B cell (primary cell): ENCODE results near the gene AQP12B. TPM values are rescaled to one million over a fixed set of nuclear protein-coding genes. Genes with fewer than 3 reads are reported as not detected.

ENCODE experiments used
- ATAC-seq: fragments of 200-7000 bp; cut with Tn5 transposase; one replicate; pipeline ENCODE4 v1.10.0; 2021; ENCODE audit warnings: low read depth, mild to moderate bottlenecking, moderate number of reproducible peaks, moderate library complexity
- CTCF ChIA-PET: fragments of 350-600 bp; sonication (Branson Sonifier 250); formaldehyde crosslinking; loops from one replicate; lab custom pipeline; 2021; ENCODE audit warnings: antibody characterized with exemption, inconsistent platforms; lab: Charles Lee
- POLR2A ChIA-PET: fragments of 350-600 bp; sonication (Branson Sonifier 250); formaldehyde crosslinking; loops from one replicate; lab custom pipeline; 2021; ENCODE audit warnings: antibody characterized with exemption; lab: Charles Lee
- DNase-seq: peaks from one replicate; pipeline ENCODE4 v3.0.0; 2013
- H2AFZ ChIP-seq: 2 replicates; pipeline ENCODE4 v1.6.1; 2012; ENCODE audit warnings: mild to moderate bottlenecking, low read depth, low read length; ENCODE audit not compliant: insufficient read depth, poor library complexity, severe bottlenecking
- H3K27ac ChIP-seq, 2 donors: 1 replicate in 1 of 2; 2 replicates in 1 of 2; pipeline ENCODE4 v1.5.1; 2012 to 2013; ENCODE audit warnings: low read length in 2 of 2, mild to moderate bottlenecking in 2 of 2, moderate library complexity in 1 of 2
- H3K27me3 ChIP-seq, 4 experiments: fragments of 200-600 bp in 1 of 4; sonication (generic) in 1 of 4; replicated peaks in 1 of 4; 1 replicate in 2 of 4; 2 replicates in 2 of 4; pipeline versions ENCODE4 v1.6.1 to v1.7.0; 2013 to 2016; ENCODE audit warnings: low read length in 3 of 4, mild to moderate bottlenecking in 2 of 4, mixed read lengths in 1 of 4, moderate library complexity in 1 of 4; ENCODE audit not compliant: insufficient read depth in 4 of 4, control insufficient read depth in 3 of 4; ENCODE audit errors: control extremely low read depth in 1 of 4
- H3K36me3 ChIP-seq, 2 experiments: replicated peaks in 1 of 2; 1 replicate in 1 of 2; 2 replicates in 1 of 2; pipeline versions ENCODE4 v1.6.1 to v1.7.1; 2013; ENCODE audit warnings: low read length in 1 of 2; ENCODE audit not compliant: insufficient read depth in 2 of 2, control insufficient read depth in 1 of 2; ENCODE audit errors: control extremely low read depth in 1 of 2, extremely low read depth in 1 of 2
- H3K4me1 ChIP-seq, 2 donors: fragments of 200-600 bp in 1 of 2; sonication (generic) in 1 of 2; 1 replicate in 1 of 2; 2 replicates in 1 of 2; pipeline versions ENCODE4 v1.5.1 to v1.6.1; 2013 to 2017; ENCODE audit warnings: low read length in 2 of 2; ENCODE audit not compliant: control insufficient read depth in 2 of 2, insufficient read depth in 2 of 2
- H3K4me2 ChIP-seq: replicated peaks from 2 replicates; pipeline ENCODE3; 2012; ENCODE audit warnings: mild to moderate bottlenecking, low read depth, low read length; ENCODE audit not compliant: poor library complexity, severe bottlenecking
- H3K4me3 ChIP-seq, 5 experiments: fragments of 200-600 bp in 1 of 5; sonication (generic) in 1 of 5; 1 replicate in 3 of 5; 2 replicates in 2 of 5; pipeline versions ENCODE4 v1.5.1 to v1.7.0; 2011 to 2016; ENCODE audit warnings: low read length in 4 of 5, mild to moderate bottlenecking in 4 of 5, low read depth in 2 of 5, control low read depth in 1 of 5, moderate library complexity in 1 of 5; ENCODE audit not compliant: insufficient read depth in 1 of 5; ENCODE audit errors: control extremely low read depth in 1 of 5, extremely low read depth in 1 of 5
- H3K79me2 ChIP-seq: fragments of 200-600 bp; sonication (generic); one replicate; pipeline ENCODE4 v1.6.0; 2016; ENCODE audit warnings: low read length; ENCODE audit not compliant: control insufficient read depth, insufficient read depth
- H3K9ac ChIP-seq: fragments of 200-600 bp; sonication (generic); 2 replicates; pipeline ENCODE4 v1.6.1; 2017; ENCODE audit warnings: mild to moderate bottlenecking, low read length, moderate library complexity
- H3K9me3 ChIP-seq, 3 donors: one replicate each; pipeline versions ENCODE4 v1.6.1 to v1.7.1; 2013; ENCODE audit warnings: low read length in 2 of 3; ENCODE audit not compliant: control insufficient read depth in 2 of 3, insufficient read depth in 1 of 3; ENCODE audit errors: control extremely low read depth in 1 of 3
- H4K20me1 ChIP-seq: 2 replicates; pipeline ENCODE4 v1.6.0; 2012; ENCODE audit warnings: mild to moderate bottlenecking, low read length; ENCODE audit not compliant: insufficient read depth, control insufficient read depth, poor library complexity, severe bottlenecking
- H3K27ac Mint-ChIP-seq: one replicate; pipeline ENCODE4 v1.8.0; 2021; ENCODE audit warnings: mixed read lengths
- H3K27me3 Mint-ChIP-seq: one replicate; pipeline ENCODE4 v1.8.0; 2021; ENCODE audit warnings: mixed read lengths
- H3K4me1 Mint-ChIP-seq: one replicate; pipeline ENCODE4 v1.8.0; 2021; ENCODE audit warnings: mixed read lengths
- H3K4me3 Mint-ChIP-seq: one replicate; pipeline ENCODE4 v1.8.0; 2021; ENCODE audit warnings: mixed read lengths
- H3K9me3 Mint-ChIP-seq: one replicate; pipeline ENCODE4 v1.8.0; 2022; ENCODE audit warnings: mixed read lengths; ENCODE audit not compliant: insufficient read depth
- CTCF ChIP-seq: fragments of 200-600 bp; IDR thresholded peaks from one replicate; pipeline ENCODE4 v1.8.0; 2022; ENCODE audit warnings: antibody characterized with exemption, mild to moderate bottlenecking
- EZH2 ChIP-seq: IDR thresholded peaks from 2 replicates; pipeline ENCODE4 v1.6.1; 2012; ENCODE audit warnings: borderline replicate concordance, low read depth, mild to moderate bottlenecking, moderate library complexity, low read length; ENCODE audit not compliant: insufficient read depth, poor library complexity, severe bottlenecking
- WGBS: methylation state at CpG from one replicate; pipeline ENCODE4 v1.1.5; 2013; ENCODE audit warnings: missing lambda C conversion rate; ENCODE audit not compliant: insufficient coverage; 5-methylcytosine and 5-hydroxymethylcytosine counted together
- intact Hi-C: fragments of 100-400 bp; cut with micrococcal nuclease; formaldehyde crosslinking; loops from one replicate; pipeline ENCODE4 v1.10.0; 2022
- polyA plus RNA-seq: library from polyadenylated mRNA; depleted of rRNA; stranded (reverse); fragments of >200 nt; gene quantifications from 2 replicates; pipeline ENCODE4 v1.2.3, GENCODE V29; 2012
- total RNA-seq, 2 donors: library from RNA; stranded (reverse); fragments of 120-200 nt in 1 of 2; gene quantifications; 1 replicate in 1 of 2; 2 replicates in 1 of 2; pipeline versions ENCODE4 v1.2.3 to v1.2.4, GENCODE V29; 2013 to 2022

AQP12B gene
- total and polyA plus RNA-seq, 2 donors (not counting 1 experiment from before 2014, with no cell fraction given) = not detected

- peaks cover 0 to 3% (median 0%) of the 10 kb centered on the region in 4 experiments for H3K27me3 ChIP-seq
- H3K36me3 ChIP-seq = no peaks in the 10 kb centered on the region
- 96% methylated on average over 50 of the region's 50 CpGs for WGBS
- TF ChIP-seq CTCF = no peak
- no peak for TF ChIP-seq EZH2
- intact Hi-C loops = no loop called here
- H2AFZ ChIP-seq = no peak overlapping the region
- DNase-seq (no peak), ATAC-seq (no peak)
- H3K27ac Mint-ChIP-seq = no peak overlapping the region
- no peak overlapping the region for H3K9ac ChIP-seq
- peaks cover 4% of the 10 kb centered on the region for H3K9me3 Mint-ChIP-seq
- H3K27me3 Mint-ChIP-seq = peaks cover 2% of the 10 kb centered on the region
- H3K27ac ChIP-seq = no peak overlapping the region
- H4K20me1 ChIP-seq = no peaks in the 10 kb centered on the region
- peaks cover 2% of the 10 kb centered on the region for H3K4me1 Mint-ChIP-seq
- H3K4me3 Mint-ChIP-seq = no peak overlapping the region
- peaks cover 0 to 30% (median 17%) of the 10 kb centered on the region in 3 donors for H3K9me3 ChIP-seq
- no peaks in the 10 kb centered on the region for H3K79me2 ChIP-seq
- H3K4me1 ChIP-seq = peaks cover 5 to 6% of the 10 kb centered on the region in 2 donors
- POLR2A ChIA-PET = no interaction called here
- CTCF ChIA-PET = no interaction called here
- H3K4me3 ChIP-seq = no peak overlapping the region
- no peak overlapping the region for H3K4me2 ChIP-seq
Observed at GRCh38 chr2:240629968-240630770, 52.5 kb downstream of the AQP12B start.

GRCh38 chr2:240629619-240629967 lies 53.1 kb downstream of the AQP12B start:
- no peaks in the 10 kb centered on the region for H3K36me3 ChIP-seq
- no peaks in the 10 kb centered on the region for H4K20me1 ChIP-seq
- intact Hi-C loops = no loop called here
- peaks cover 4% of the 10 kb centered on the region for H3K9me3 Mint-ChIP-seq
- DNase-seq = no peak
- H3K27me3 Mint-ChIP-seq = peaks cover 6% of the 10 kb centered on the region
- no peak overlapping the region for H3K4me3 Mint-ChIP-seq
- H3K27ac Mint-ChIP-seq = no peak overlapping the region
- ATAC-seq = no peak
- H3K9me3 ChIP-seq = peaks cover 0 to 24% (median 15%) of the 10 kb centered on the region in 3 donors
- H3K4me2 ChIP-seq = no peak overlapping the region
- peaks cover 10 to 12% of the 10 kb centered on the region in 2 donors for H3K4me1 ChIP-seq
- H3K4me3 ChIP-seq = no peak overlapping the region
- ChIA-PET CTCF (no interaction called here), POLR2A (no interaction called here)
- H3K79me2 ChIP-seq = no peaks in the 10 kb centered on the region
- no peak overlapping the region for H3K9ac ChIP-seq
- 85% methylated on average over 4 of the region's 5 CpGs for WGBS
- H2AFZ ChIP-seq = no peak overlapping the region
- H3K4me1 Mint-ChIP-seq = peaks cover 6% of the 10 kb centered on the region
- no peak overlapping the region for H3K27ac ChIP-seq
- peaks cover 0 to 5% (median 0%) of the 10 kb centered on the region in 4 experiments for H3K27me3 ChIP-seq
- no peak for TF ChIP-seq CTCF
- TF ChIP-seq EZH2 = no peak
